ENCODE results near the gene PHLDA3.
"Not testable (repeated sequence)": the region's sequence is repeated elsewhere in the genome, so short reads cannot be mapped to it uniquely, and the experiment has no call there.

PHLDA3 gene

DNA sequence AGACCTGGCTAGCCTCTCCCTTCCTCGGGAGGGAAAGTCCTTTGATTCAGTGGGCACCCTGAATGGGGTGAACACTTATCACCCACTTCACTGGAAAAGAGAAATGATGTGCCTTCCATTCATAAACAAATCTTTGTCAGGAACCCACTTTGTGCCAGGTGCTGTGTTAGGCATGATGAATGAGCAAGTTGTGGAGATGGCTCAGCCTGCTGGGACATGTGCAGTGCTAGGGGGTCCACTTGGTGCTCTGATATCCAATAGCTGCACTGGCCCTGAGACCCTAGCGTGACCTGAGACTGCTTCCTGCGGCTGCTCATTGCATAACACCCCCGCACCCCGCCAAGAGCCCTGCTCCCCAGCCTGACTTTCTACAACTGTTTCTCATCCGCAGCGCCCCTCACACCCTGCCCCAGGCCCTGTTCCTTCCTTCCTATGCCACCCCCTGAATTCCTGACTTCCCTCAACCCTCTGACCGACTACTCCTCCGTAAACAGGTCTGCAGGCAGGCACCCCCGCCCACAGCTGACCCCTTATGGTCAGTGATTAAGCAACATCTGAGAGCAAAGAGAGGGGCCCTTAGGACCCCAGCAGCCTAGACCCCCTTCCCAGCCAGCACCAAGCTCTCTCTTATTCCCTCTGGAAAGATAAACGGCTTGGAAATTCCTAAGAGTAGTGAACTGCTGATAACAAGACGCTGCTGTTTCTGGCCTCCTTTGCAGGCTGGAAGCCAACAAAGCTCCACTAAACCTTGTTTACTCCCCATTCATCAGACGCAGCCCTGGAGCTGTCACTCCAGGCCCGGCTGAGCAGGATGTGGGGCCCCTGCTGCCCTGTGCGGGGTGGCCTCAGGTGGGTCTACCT, 25.0 kb upstream of the PHLDA3 start:
- TF ChIP-seq, protein P1, sequence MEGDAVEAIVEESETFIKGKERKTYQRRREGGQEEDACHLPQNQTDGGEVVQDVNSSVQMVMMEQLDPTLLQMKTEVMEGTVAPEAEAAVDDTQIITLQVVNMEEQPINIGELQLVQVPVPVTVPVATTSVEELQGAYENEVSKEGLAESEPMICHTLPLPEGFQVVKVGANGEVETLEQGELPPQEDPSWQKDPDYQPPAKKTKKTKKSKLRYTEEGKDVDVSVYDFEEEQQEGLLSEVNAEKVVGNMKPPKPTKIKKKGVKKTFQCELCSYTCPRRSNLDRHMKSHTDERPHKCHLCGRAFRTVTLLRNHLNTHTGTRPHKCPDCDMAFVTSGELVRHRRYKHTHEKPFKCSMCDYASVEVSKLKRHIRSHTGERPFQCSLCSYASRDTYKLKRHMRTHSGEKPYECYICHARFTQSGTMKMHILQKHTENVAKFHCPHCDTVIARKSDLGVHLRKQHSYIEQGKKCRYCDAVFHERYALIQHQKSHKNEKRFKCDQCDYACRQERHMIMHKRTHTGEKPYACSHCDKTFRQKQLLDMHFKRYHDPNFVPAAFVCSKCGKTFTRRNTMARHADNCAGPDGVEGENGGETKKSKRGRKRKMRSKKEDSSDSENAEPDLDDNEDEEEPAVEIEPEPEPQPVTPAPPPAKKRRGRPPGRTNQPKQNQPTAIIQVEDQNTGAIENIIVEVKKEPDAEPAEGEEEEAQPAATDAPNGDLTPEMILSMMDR (conservative IDR thresholded peaks at IDR 0.05; ENCODE audit: low read depth, low read length): no peak
- DNase-seq (ENCODE audit: low read depth): peak; percentile 60
- no peak overlapping the region for H3K4me3 ChIP-seq (ENCODE audit: low read length)

- DNase-seq (ENCODE audit: low read depth); H3K4me3 ChIP-seq (ENCODE audit: low read length): not testable (repeated sequence)
These were observed 24.2 kb upstream of the PHLDA3 start for GRCh38 chr1:201493026-201493656.

DNA sequence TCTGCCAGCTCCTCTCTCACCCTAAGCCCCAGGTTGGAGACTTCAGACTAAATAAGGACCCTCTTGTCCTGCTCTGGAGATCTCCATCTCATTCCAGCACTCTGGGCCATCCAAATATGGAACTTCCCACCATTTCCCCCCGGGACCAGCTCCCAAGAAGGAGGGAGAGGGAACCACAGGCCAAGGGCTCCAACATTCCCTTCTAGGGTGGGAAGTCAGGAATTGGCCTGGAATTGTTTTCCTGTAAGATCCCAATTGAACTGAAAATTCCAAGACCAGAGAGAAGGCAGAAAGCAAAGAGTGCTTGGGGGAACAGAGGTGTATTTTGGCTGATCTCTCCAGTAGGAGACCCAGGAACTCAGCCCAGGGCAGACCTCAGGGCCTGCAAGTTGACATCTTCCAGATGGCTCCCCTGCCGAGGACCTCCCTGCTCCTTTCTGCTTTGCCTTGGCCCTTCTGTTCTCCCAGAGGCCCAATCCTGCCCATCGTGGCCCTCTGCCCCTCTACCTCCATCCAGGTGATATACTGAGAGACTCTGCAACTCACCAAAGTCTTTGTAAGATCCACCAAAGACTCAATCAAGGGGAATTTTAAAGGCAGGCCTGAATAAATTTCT, 23.0 kb upstream of the PHLDA3 start:
- H3K4me3 ChIP-seq (ENCODE audit: low read length): no peak overlapping the region
- DNase-seq (ENCODE audit: low read depth): no peak
- TF ChIP-seq, protein P1 (conservative IDR thresholded peaks at IDR 0.05; ENCODE audit: low read depth, low read length): no peak

DNA sequence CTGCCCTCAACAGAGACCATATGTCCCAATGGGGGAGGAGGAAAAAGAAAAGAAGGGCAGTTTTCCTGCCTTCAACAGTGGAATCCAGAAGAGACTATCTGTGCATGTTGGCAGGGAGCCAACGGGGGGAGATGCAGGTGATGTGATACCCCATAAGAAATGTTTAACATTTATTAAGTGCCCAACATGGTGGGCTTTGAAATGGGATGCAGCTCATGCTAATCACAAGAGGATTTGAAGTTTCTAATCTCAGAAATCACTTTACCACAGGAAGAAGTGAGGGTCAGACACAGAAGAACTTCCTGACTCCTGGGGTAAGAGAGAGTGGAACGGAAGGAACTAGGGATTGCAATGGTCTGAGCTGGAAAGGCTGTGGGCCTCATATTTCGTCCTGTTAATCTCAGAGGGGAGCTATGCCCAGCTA, 21.7 kb upstream of the PHLDA3 start:
- H3K4me3 ChIP-seq (ENCODE audit: low read length): no peak overlapping the region
- TF ChIP-seq, protein P1 (conservative IDR thresholded peaks at IDR 0.05; ENCODE audit: low read depth, low read length): no peak
- DNase-seq (ENCODE audit: low read depth): no peak

DNA sequence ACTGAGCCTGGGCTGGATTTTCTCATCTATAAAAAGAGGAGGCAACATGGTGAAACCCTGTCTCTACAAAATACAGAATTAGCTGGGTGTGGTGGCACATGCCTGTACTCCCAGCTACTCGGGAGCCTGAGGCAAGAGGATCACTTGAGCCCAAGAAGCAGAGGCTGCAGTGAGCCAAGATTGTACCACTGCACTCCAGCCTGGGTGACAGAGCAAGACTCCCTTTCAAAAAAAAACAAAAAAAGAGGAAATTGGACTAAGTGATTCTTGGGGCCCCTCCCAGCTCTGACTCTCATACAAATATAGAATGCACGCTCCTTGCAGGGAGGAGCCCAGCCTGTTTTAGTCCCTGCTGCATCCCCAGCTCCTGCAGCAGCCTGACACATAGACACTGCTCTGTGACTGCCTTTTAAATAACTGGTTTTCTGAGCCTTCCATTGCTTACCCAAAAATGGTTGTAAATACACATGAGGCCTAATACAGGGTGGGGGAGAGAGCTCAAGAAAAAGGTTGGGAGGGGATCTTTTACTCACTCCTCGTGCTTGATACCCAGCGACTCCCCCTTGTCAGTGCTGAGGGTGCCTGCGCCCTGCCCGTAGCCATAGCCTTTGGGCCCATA, 20.8 kb upstream of the PHLDA3 start:
- H3K4me3 ChIP-seq (ENCODE audit: low read length): no peak overlapping the region
- DNase-seq (ENCODE audit: low read depth): no peak
- TF ChIP-seq, protein P1 (conservative IDR thresholded peaks at IDR 0.05; ENCODE audit: low read depth, low read length): no peak

GRCh38 chr1:201488830-201489589, 20.0 kb upstream of the PHLDA3 start:
- no peak for DNase-seq (ENCODE audit: low read depth)
- TF ChIP-seq, protein P1 (conservative IDR thresholded peaks at IDR 0.05; ENCODE audit: low read depth, low read length): no peak
- H3K4me3 ChIP-seq (ENCODE audit: low read length): no peak overlapping the region

DNA sequence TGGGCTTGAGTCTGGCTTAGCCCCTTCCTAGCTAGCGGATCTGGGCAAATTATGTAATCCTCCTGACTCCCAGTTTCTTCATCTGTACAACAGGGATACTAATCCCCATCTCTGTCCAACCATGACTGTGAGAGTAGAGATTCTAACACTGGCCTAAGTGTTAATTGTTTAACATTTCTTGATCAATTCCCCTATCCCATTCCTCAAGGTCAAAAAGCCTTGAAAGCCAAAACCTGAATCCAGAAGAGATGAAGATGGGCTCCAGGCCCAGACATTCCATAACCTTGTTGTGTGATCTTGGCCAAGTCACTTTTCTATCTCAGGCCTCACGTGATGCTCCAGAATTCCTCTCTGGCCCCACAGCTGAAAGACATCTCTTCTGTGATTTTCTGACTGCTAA, 18.8 kb upstream of the PHLDA3 start:
- DNase-seq (ENCODE audit: low read depth): no peak
- TF ChIP-seq, protein P1 (conservative IDR thresholded peaks at IDR 0.05; ENCODE audit: low read depth, low read length): no peak
- H3K4me3 ChIP-seq (ENCODE audit: low read length): no peak overlapping the region

All from retinal pigment epithelial cell (primary cell).